Stimulated activated CD4-positive, alpha-beta T cell treated with anti-CD3 and anti-CD28 coated beads, TNF-alpha, amount 100 ng/mL, for 24 hours (primary cell): Measurements from ENCODE around the gene BTRC.

Experiments used
- DNase-seq, 3 experiments: peaks; one replicate each; pipeline ENCODE4 v3.0.0-alpha.2; 2020; ENCODE audit warnings: low read depth in 3 of 3

BTRC gene

GRCh38 chr10:101567165-101568006, 213.4 kb downstream of the BTRC start:
- no peak for DNase-seq

GRCh38 chr10:101568054-101568745, 214.2 kb downstream of the BTRC start:
- DNase-seq, result no peak

- no peak for DNase-seq
Measured at GRCh38 chr10:101569323-101569621, 215.3 kb downstream of the BTRC start.

GRCh38 chr10:101569622-101570427, 215.9 kb downstream of the BTRC start:
- DNase-seq, result peak; percentile 57 to 77 (median 65)

GRCh38 chr10:101570428-101571270, 216.7 kb downstream of the BTRC start:
- DNase-seq, result no peak

- no peak for DNase-seq
Measured at GRCh38 chr10:101571271-101571925, 217.4 kb downstream of the BTRC start.

- no peak for DNase-seq
Measured at GRCh38 chr10:101572126-101572525, 218.2 kb downstream of the BTRC start.

GRCh38 chr10:101572785-101573184, 218.8 kb downstream of the BTRC start:
- DNase-seq, result no peak

- no peak for DNase-seq
Measured at GRCh38 chr10:101573885-101574753, 220.2 kb downstream of the BTRC start.

GRCh38 chr10:101575091-101575490, 221.1 kb downstream of the BTRC start:
- DNase-seq, result no peak

GRCh38 chr10:101575580-101576210, 221.7 kb downstream of the BTRC start:
- DNase-seq, result no peak

GRCh38 chr10:101576211-101576863, 222.4 kb downstream of the BTRC start:
- no peak for DNase-seq

- no peak for DNase-seq
Measured at GRCh38 chr10:101577121-101577871, 223.3 kb downstream of the BTRC start.

- no peak for DNase-seq
Measured at GRCh38 chr10:101578192-101578591, 224.2 kb downstream of the BTRC start.

GRCh38 chr10:101578803-101579515, 225.0 kb downstream of the BTRC start:
- no peak for DNase-seq

- DNase-seq, result no peak
Measured at GRCh38 chr10:101579516-101579870, 225.5 kb downstream of the BTRC start.

- no peak for DNase-seq
Measured at GRCh38 chr10:101580486-101581399, 226.8 kb downstream of the BTRC start.
